Activated CD4-positive, alpha-beta T cell treated with anti-CD3 and anti-CD28 coated beads, Interleukin-2, amount 10 ng/mL, durations not matched to agents 24 days and 14 days (primary cell): ENCODE data around the gene PMP22. TPM values are rescaled to one million over a fixed set of nuclear protein-coding genes. Genes with fewer than 3 reads are reported as not detected.
A peak's percentile ranks its signal among the peaks of the same experiment; 100 is the strongest.

Source experiments
- DNase-seq: peaks from one replicate; pipeline ENCODE4 v3.0.0; 2022
- H3K27ac Mint-ChIP-seq: one replicate; pipeline ENCODE4 v1.8.0; 2022; ENCODE audit warnings: mild to moderate bottlenecking, mixed read lengths
- H3K27me3 Mint-ChIP-seq: one replicate; pipeline ENCODE4 v1.8.0; 2022; ENCODE audit warnings: mixed read lengths
- H3K36me3 Mint-ChIP-seq: one replicate; pipeline ENCODE4 v1.8.0; 2022; ENCODE audit warnings: low read depth, mild to moderate bottlenecking, mixed read lengths
- H3K4me1 Mint-ChIP-seq: one replicate; pipeline ENCODE4 v1.8.0; 2021; ENCODE audit warnings: mixed read lengths
- H3K4me3 Mint-ChIP-seq: one replicate; pipeline ENCODE4 v1.8.0; 2022; ENCODE audit warnings: mild to moderate bottlenecking, moderate library complexity, mixed read lengths
- H3K9me3 Mint-ChIP-seq: one replicate; pipeline ENCODE4 v1.8.0; 2021; ENCODE audit warnings: mixed read lengths
- intact Hi-C: fragments of 100-400 bp; cut with micrococcal nuclease; formaldehyde crosslinking; loops from one replicate; pipeline ENCODE4 v1.15.1; 2023
- total RNA-seq: library from RNA; stranded (reverse); gene quantifications from 2 replicates; pipeline ENCODE4 v1.2.3, GENCODE V29; 2022

PMP22 gene
- total RNA-seq, 1 donor from 2014 or later: 0.28 TPM

DNA sequence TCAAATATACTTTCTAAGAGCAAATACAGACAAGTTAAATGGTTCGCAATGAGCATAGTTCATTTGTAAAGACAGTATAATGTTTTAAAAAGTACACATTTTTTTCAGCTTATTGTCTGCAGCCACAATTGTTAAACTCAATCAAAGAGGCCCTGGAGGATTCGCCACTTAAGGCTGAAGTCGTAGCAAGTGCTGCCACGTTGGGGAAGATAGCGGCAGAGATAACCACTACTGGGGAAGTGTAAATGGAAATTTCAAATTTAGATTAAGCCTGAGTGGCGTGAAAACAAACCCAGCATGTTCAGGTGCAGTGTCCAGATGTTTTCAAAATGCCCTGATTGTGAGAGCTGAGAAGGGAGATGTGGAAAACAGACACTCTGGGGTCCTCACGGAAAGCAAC, 8.4 kb downstream of the PMP22 start:
- peaks cover 47% of the 10 kb centered on the region for H3K27me3 Mint-ChIP-seq

DNA sequence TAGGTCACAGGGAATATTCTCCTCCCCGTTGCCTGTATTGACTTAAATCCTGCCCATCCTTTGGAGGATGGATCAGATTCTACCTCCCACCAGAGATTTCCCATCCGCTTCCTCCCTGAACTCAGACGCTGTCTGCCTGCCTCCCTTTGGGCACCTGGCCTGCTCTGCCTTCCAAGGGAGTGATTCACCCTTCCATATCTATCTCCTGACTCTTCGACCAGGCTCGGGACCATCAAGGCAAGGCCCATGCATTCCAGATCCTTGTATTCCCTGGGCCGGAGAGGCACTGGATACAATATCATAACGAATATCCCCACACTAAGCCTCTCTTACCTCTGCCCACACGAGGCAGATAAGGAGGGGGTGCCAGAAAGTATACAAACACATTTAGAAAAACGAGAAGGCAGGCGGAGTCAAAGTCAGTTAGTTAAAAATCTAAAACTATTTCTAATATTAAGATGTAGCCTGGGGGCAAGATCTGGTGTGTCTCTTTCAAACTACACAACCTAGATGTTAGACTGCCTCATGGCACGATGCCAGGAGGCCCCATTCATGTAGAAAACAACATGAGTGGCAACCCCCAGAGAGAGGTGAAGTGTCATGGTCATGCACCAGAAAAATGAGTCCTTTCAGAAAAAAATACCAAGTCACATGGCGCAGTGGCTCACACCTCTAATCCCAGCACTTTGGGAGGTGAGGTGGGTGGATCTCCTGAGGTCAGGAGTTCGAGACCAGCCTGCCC, 9.2 kb downstream of the PMP22 start:
- no peaks in the 10 kb centered on the region for H3K36me3 Mint-ChIP-seq
- H3K9me3 Mint-ChIP-seq: no peaks in the 10 kb centered on the region
- intact Hi-C loops: loop anchor here (10.0 kb wide), 1 partner anchor 739 kb away; the partner anchor contains the start of genes TTC19 and ZSWIM7
- no peak overlapping the region for H3K4me3 Mint-ChIP-seq
- H3K27ac Mint-ChIP-seq: no peak overlapping the region
- DNase-seq: no peak
- peaks cover 41% of the 10 kb centered on the region for H3K27me3 Mint-ChIP-seq
- H3K4me1 Mint-ChIP-seq: peaks cover 11% of the 10 kb centered on the region

More for the DNA sequence above, 8.4 kb downstream of the PMP22 start:
- Mint-ChIP-seq H3K27ac (no peak overlapping the region), H3K4me1 (peaks cover 17% of the 10 kb centered on the region), H3K9me3 (no peaks in the 10 kb centered on the region), H3K36me3 (no peaks in the 10 kb centered on the region), H3K4me3 (no peak overlapping the region)
- DNase-seq: no peak
- intact Hi-C loops: loop anchor here (10.0 kb wide), 1 partner anchor 738 kb away; the partner anchor contains the start of genes TTC19 and ZSWIM7

DNA sequence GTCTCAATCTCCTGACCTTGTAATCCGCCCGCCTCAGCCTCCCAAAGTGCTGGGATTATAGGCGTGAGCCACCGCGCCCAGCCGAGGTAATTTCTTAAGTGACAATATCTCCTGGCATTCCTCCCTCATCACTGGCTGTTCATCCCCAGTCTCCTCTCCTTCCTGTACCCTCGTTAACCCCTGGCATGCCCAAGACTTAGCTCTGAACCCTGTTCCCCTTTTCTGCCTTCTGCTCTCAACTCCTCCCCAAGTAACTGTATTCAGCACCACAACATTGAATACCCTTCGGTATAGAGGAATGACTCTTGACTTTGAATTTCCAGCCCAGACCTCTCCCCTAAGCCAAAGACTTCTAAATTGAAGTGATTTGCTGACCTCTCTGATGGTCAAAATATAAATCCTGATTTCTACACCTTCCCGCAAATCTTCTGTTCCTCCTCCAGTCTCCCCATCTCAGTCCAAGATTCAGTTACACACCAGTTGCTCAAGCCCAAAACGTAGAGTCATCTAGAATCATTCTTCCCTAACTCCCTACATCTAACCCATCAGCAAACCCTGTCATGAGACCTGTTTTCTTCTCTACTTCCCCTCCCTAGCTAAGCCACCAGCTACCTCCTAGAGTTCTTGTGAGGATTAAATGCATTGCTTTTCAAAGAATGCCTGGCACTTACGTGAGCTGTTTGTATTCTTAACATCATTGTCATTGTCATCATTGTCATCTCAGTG, 14.8 kb downstream of the PMP22 start:
- Mint-ChIP-seq H3K27ac (no peak overlapping the region), H3K27me3 (peaks cover 9% of the 10 kb centered on the region), H3K36me3 (no peaks in the 10 kb centered on the region), H3K9me3 (no peaks in the 10 kb centered on the region), H3K4me1 (no peaks in the 10 kb centered on the region), H3K4me3 (no peak overlapping the region)
- intact Hi-C loops: loop anchor here (10.0 kb wide), 1 partner anchor 745 kb away; the partner anchor contains the start of genes TTC19 and ZSWIM7
- no peak for DNase-seq

DNA sequence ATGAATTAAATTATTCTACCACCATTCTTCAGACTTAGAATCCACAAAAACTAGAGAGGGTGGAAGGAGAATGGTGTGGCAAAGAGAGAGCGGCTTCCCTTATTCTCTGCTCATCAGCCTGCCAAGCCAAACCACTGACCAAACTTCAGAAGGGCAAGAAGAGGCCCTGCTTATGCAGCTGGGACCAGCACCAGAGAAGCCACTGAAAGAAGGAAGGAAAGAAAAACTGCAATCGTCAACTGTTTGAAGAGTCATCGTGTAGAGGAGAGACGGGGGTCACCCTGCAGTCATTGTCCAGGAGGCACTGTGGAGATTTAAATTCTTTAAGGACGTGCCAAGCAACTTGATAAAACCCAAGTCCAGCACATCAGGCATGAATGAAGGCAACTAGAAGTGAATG, 15.6 kb downstream of the PMP22 start:
- Mint-ChIP-seq H3K36me3 (no peaks in the 10 kb centered on the region), H3K27ac (no peak overlapping the region)
- intact Hi-C loops: no loop called here

DNA sequence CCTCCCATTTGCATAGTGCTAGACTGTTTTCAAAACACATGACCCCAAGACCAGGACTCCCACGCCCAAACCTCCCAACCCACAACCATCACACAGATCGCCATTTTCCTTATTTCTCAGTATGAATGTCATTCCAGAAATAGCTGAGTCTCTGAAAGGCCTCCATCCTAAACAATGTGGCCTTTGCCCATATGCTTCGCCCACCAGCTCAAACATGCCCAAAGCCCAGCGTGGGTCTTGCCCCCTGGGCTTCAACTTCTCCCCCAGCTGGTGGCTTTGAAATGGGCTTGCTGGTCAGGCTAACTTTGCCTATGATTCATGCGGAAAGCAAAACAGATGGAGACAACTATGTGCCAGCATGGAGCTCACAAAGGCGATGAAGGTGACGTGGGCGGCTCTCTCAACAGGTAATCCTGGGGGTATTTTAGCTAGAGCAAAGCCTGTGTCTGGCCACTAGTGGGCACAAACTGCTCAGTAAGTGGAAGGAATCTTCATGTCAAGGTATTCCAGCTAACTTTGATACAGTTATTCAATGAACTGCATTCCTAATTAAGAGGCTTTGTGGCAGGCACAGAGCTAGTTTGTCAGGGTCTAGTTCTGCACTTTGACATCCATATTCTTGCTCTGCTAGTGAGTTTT, 17.1 kb downstream of the PMP22 start:
- no peaks in the 10 kb centered on the region for H3K4me1 Mint-ChIP-seq
- no peak overlapping the region for H3K27ac Mint-ChIP-seq
- peaks cover 6% of the 10 kb centered on the region for H3K27me3 Mint-ChIP-seq
- H3K4me3 Mint-ChIP-seq: no peak overlapping the region
- H3K36me3 Mint-ChIP-seq: no peaks in the 10 kb centered on the region
- no peak for DNase-seq
- no peaks in the 10 kb centered on the region for H3K9me3 Mint-ChIP-seq
- intact Hi-C loops: no loop called here

More for the DNA sequence above, 15.6 kb downstream of the PMP22 start:
- Mint-ChIP-seq H3K9me3 (no peaks in the 10 kb centered on the region), H3K4me1 (no peaks in the 10 kb centered on the region), H3K4me3 (no peak overlapping the region), H3K27me3 (peaks cover 9% of the 10 kb centered on the region)
- no peak for DNase-seq

DNA sequence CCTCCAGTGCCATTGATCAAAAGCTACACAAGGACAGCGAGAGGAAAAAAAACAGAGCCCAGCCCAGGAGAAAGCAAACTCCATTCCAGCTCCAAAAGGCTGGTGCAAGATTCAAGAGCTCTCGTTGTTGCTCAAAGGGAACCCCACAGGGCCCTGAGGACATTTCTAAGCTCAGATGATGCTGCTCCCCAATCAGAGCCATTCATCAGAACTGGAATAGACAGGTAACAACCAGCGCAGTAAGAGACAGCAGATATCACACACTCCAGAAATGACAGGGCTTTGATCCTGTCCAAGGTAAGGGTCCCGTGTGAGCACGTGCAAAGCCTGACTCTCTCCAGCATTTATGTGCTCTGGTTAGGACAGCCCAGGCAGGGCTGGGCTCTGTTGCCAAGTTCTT, 20.1 kb downstream of the PMP22 start:
- H3K36me3 Mint-ChIP-seq: no peaks in the 10 kb centered on the region
- peaks cover 3% of the 10 kb centered on the region for H3K9me3 Mint-ChIP-seq
- DNase-seq: no peak
- intact Hi-C loops: no loop called here
- H3K27me3 Mint-ChIP-seq: peaks cover 13% of the 10 kb centered on the region
- H3K4me3 Mint-ChIP-seq: no peak overlapping the region
- H3K4me1 Mint-ChIP-seq: no peaks in the 10 kb centered on the region
- H3K27ac Mint-ChIP-seq: no peak overlapping the region

DNA sequence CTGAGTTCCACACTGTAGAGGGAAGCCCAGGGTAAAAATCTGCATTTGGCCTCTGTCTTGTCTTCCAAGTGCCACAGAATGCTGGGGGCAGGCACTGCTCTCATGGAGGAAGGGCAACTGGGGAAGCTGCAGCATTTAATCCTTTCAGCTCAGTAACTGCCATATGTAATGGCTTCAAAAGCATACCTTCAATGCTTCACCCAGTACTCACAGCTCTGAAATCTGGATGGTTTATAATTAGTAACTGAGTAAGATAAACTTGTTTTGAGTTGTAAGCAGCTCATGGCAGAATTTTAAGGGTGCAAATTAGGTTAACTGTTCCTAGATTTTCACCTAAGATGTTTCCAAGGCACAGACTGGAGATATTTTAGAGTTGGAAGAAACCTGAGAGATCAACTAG, 24.5 kb downstream of the PMP22 start:
- Mint-ChIP-seq H3K27me3 (peaks cover 13% of the 10 kb centered on the region), H3K4me1 (peaks cover 8% of the 10 kb centered on the region), H3K9me3 (peaks cover 3% of the 10 kb centered on the region), H3K4me3 (no peak overlapping the region), H3K36me3 (no peaks in the 10 kb centered on the region), H3K27ac (no peak overlapping the region)
- DNase-seq: no peak
- intact Hi-C loops: no loop called here

DNA sequence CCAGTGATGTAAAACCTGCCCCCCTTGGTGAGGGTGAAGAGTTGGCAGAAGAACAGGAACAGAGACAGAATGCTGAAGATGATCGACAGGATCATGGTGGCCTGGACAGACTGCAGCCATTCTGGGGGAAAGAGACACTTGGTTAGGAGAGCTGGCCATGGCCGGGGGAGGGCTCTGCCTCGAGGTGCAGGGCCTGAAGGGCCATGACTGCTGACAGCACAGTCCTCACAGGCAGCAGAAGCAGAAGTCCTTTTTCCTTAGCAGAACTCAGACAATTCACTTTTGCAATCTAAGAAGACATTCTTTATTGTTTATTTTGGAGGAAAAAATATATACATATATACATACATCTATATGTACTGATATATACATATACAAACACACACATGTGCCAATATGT, 25.6 kb downstream of the PMP22 start:
- Mint-ChIP-seq H3K4me1 (peaks cover 8% of the 10 kb centered on the region), H3K4me3 (no peak overlapping the region), H3K9me3 (peaks cover 3% of the 10 kb centered on the region), H3K27ac (no peak overlapping the region), H3K27me3 (peaks cover 13% of the 10 kb centered on the region), H3K36me3 (no peaks in the 10 kb centered on the region)
- intact Hi-C loops: no loop called here
- DNase-seq: no peak

DNA sequence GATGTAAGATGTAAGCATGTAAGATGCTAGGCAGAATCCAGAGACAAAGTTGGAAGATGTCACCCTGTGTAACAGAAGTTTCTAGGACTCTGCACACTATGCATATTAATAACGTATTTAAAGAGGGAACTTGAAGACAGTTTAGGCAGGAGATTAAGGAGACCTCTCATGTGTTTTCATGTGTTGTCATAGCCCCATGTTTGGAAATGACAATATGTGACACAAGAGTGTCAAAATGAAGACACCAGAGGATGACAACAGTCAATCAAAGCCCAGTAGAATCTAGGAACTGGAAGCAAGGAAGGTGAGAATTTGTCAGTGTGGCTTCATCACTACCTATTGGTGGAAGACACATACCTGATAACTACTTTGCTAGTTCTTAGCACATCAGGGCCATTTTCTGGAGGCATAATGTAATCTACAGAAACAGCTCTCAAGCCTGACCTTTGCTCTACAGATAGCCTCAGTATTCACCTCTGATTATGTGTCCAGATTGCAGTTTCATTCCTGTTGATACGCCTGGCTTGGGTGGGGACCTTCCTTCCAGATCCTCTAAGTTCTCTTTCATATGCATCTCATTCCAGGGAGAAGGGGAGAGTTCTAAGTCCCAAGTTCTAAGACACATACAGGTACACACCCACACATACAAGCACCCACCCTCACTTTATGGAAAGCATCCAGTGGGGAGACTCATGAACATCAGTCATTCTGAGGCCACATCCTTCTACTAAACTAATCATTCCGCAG, 26.3 kb downstream of the PMP22 start:
- Mint-ChIP-seq H3K36me3 (no peaks in the 10 kb centered on the region), H3K27me3 (peaks cover 13% of the 10 kb centered on the region), H3K27ac (no peak overlapping the region), H3K9me3 (peaks cover 3% of the 10 kb centered on the region), H3K4me3 (no peak overlapping the region), H3K4me1 (peaks cover 8% of the 10 kb centered on the region)
- intact Hi-C loops: no loop called here
- peak; percentile 28 for DNase-seq

DNA sequence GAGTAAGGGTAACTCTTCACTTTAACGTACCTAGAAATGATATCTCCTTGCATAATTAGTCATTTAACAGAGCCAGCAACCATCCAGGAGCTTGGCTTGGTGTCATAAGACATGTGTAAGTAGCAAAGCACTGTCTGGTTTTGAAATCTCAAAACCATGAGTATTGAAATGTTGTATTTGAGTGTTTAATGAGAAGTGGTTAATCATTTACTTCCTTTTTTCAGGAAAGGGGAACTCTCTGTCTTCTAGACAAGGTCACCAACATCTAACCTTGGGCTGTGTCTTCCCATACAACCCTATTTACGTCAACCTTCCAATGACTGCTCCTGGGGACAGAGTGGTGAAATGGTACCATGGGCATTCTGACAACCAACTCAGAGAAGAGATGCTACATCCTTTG, 27.1 kb downstream of the PMP22 start:
- Mint-ChIP-seq H3K4me3 (no peak overlapping the region), H3K36me3 (no peaks in the 10 kb centered on the region), H3K4me1 (peaks cover 8% of the 10 kb centered on the region), H3K27ac (no peak overlapping the region), H3K9me3 (peaks cover 3% of the 10 kb centered on the region), H3K27me3 (peaks cover 10% of the 10 kb centered on the region)
- intact Hi-C loops: no loop called here
- no peak for DNase-seq

DNA sequence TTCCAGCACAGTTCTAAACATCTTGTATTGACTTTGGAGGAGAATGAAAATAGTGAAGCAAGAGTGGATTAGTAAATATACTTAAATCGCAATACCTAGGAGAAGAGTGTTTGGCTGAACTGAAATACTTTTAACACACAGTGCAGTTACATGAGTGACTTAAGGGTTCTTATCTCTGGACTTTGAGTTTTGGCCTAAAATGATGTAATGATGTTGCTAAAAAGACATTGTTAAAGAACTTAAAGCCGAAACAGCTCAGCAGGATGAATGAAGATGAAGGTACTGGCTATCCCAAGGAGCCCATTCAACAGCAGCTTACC, 28.1 kb downstream of the PMP22 start:
- H3K36me3 Mint-ChIP-seq: no peaks in the 10 kb centered on the region
- H3K27me3 Mint-ChIP-seq: peaks cover 5% of the 10 kb centered on the region
- H3K4me1 Mint-ChIP-seq: peaks cover 8% of the 10 kb centered on the region
- no peak overlapping the region for H3K4me3 Mint-ChIP-seq
- no peak for DNase-seq
- no peak overlapping the region for H3K27ac Mint-ChIP-seq
- intact Hi-C loops: no loop called here
- H3K9me3 Mint-ChIP-seq: peaks cover 3% of the 10 kb centered on the region

DNA sequence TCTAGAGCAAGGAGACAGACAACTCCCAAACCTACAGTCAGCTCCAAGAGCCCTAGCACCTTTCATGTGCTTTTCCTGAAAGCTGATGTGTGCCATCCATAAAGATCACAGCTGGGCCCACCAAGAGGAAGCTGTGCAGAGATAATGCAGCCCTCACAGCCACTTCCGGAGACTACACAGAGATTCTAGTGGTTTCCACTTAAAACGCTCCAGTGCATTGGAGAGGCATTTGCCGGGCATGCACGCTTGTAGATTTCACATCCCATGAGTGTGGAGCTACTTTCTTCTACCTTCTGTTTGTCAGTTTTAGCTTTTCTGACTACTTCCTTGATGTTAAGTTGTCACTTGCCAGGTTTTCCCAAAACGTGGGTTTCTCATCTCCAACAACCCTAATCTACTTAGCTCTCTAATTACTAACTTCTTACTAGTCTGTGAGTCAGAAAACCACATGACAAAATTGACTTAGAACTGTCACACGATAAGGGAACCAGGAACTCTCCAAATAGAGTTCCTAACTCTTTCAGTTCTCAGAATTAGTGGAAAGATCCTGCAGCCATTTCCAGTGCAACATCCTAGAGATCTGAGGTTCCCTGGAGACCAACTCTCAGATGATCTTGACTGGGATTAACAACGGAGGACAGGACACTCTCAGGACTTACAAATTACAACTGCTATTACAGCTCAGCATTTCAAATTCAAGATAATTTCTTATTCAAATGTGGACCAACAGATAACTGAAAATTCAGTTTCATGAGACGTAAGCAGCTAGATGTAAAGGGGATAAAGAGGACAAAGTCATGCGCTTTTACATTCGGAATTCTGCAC, 28.6 kb downstream of the PMP22 start:
- Mint-ChIP-seq H3K36me3 (no peaks in the 10 kb centered on the region), H3K27ac (no peak overlapping the region), H3K4me3 (no peak overlapping the region), H3K9me3 (no peaks in the 10 kb centered on the region), H3K4me1 (peaks cover 8% of the 10 kb centered on the region), H3K27me3 (peaks cover 4% of the 10 kb centered on the region)
- intact Hi-C loops: no loop called here
- no peak for DNase-seq

DNA sequence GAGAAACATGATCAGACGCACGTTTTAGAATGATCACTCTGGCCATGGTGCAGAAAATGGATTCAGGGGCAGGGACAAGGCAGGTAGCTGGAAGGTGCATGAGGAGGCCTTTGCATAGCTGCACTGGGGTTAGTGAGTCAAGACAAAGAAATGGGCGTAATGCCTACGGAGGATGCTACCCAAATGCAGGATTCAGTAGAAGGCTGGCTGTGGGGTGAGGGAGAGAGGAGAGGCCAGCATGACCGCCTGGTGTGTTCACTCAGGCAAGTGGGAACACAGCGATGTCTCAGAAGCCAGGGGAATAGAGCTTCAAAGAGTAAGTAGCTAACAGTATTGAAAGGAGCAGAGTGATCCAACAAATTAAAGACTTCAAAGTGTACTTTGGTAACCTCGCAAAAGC, 31.2 kb downstream of the PMP22 start:
- Mint-ChIP-seq H3K27ac (no peak overlapping the region), H3K27me3 (no peaks in the 10 kb centered on the region), H3K36me3 (no peaks in the 10 kb centered on the region), H3K4me3 (no peak overlapping the region), H3K4me1 (peaks cover 8% of the 10 kb centered on the region), H3K9me3 (no peaks in the 10 kb centered on the region)
- intact Hi-C loops: no loop called here
- no peak for DNase-seq
